Astrocyte of the cerebellum (primary cell): ENCODE data around the gene TUSC7.

ENCODE experiments used
- DNase-seq: peaks from one replicate; pipeline ENCODE4 v3.0.0-alpha.2; 2011; ENCODE audit warnings: low read depth
- H3K4me3 ChIP-seq: 2 replicates; pipeline ENCODE4 v1.5.1; 2011; ENCODE audit warnings: mild to moderate bottlenecking, low read depth, low read length, moderate library complexity
- in situ Hi-C: cut with HindIII; loops from 2 replicates; pipeline ENCODE4 v1.10.0; 2017; ENCODE audit warnings: low sequenced_read_pairs
- TF ChIP-seq, protein P1 (sequence below): IDR thresholded peaks from 2 replicates; pipeline ENCODE4 v1.5.1; 2012; ENCODE audit warnings: low read length, low read depth, moderate library complexity, mild to moderate bottlenecking; ENCODE audit errors: missing control alignments

TUSC7 gene

DNA sequence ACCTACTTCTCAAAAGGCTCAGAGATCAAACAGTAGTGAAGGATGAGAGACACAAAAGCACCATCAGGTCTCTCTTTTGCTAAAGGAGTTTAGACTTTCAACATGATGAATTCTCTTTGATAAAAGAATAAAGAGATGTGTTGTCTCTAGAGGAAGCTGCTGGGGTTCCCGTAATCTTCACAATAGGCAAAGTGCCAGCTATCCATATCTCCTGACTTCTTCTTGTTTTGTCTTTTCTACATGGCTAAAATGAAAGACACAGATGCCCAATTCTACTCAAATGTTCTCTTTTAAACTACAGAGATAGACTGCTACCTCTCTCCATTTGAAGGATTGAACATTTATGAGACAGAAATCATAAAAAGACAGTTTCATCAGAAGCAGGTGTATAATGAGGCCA lies 38.4 kb upstream of the TUSC7 start:
- DNase-seq = no peak
- TF ChIP-seq, protein P1, sequence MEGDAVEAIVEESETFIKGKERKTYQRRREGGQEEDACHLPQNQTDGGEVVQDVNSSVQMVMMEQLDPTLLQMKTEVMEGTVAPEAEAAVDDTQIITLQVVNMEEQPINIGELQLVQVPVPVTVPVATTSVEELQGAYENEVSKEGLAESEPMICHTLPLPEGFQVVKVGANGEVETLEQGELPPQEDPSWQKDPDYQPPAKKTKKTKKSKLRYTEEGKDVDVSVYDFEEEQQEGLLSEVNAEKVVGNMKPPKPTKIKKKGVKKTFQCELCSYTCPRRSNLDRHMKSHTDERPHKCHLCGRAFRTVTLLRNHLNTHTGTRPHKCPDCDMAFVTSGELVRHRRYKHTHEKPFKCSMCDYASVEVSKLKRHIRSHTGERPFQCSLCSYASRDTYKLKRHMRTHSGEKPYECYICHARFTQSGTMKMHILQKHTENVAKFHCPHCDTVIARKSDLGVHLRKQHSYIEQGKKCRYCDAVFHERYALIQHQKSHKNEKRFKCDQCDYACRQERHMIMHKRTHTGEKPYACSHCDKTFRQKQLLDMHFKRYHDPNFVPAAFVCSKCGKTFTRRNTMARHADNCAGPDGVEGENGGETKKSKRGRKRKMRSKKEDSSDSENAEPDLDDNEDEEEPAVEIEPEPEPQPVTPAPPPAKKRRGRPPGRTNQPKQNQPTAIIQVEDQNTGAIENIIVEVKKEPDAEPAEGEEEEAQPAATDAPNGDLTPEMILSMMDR = no peak
- no peak overlapping the region for H3K4me3 ChIP-seq
- in situ Hi-C loops = loop anchor here (25.0 kb wide), 1 partner anchor 91 kb away; no protein-coding TSS in a partner anchor

DNA sequence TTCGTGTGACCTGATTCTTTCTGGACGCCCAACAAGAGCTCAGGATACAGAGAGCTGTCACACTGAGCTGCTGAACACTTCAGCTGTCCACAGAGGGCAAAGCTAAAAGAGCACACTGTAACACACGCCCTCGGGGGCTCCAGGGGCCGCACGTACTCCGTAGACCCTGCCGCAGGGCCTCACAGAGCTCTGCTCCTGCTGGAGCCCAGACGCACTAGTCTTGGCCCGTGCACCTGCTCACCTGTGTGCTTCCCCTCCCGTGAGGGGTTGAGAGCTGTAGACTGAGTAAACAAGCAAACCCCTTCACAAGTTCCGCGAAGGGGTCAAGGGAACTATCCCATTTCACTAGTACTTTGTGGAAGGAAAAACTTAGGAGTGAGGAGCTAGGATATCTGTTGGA lies 30.7 kb upstream of the TUSC7 start:
- DNase-seq = no peak
- TF ChIP-seq, protein P1 = no peak
- H3K4me3 ChIP-seq = no peak overlapping the region
- in situ Hi-C loops = no loop called here

DNA sequence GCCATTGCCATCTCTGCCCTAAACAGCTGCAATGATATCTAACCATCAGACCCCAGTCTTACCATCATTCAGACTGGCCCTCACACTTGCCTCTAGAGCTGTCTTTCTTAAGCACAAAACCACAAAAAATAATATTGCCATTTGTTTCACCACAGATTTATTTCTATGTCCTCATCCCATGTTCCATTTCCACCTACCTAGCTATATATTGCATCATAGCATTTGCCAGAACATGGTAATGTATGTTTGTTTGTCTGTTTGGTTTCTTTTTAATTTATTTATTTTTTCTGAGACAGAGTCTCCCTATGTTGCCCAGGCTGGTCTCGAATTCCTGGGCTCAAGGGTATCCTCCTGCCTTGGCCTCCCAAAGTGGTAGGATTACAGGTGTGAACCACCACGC lies 18.5 kb upstream of the TUSC7 start:
- no peak for DNase-seq
- TF ChIP-seq, protein P1 = no peak
- in situ Hi-C loops = no loop called here
- no peak overlapping the region for H3K4me3 ChIP-seq

DNA sequence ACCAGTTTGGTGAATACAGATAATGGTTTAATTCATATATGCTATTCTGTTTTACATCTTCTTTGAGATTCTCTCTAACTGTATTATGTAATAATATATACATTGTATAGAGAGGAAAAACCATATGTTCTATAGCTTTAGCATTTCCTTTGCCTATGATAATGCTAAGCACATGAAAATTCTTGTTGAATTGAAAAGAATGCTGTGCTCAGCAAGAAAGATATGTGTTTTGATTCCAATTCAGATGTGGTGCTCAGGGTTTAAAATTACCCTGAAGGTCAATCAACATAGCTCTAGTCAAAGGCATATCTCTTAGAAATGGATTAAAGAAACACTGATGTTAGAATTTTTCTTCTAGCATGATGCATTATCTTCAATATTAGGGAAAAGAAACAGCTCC lies 8.5 kb upstream of the TUSC7 start:
- no peak overlapping the region for H3K4me3 ChIP-seq
- TF ChIP-seq, protein P1 = no peak
- in situ Hi-C loops = no loop called here
- no peak for DNase-seq

DNA sequence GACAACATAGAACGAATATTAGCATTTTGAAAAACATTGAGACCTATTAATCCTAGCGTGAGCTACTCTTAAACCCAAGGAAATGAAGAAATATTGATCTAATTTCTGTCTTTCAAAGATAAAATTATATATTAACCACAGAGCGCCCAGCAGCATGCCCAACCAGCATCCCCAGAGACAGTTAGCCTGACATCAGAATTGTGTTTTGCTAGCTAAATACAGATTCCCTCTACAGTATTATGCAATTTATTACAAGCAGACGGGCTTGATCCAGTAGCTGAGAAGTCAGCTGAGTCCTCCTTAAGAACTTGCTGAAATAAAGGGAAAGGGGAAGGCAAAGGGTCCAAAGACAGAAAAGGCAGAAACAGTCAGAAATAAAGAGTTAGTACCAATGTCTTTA lies 7.2 kb upstream of the TUSC7 start:
- TF ChIP-seq, protein P1 = no peak

DNA sequence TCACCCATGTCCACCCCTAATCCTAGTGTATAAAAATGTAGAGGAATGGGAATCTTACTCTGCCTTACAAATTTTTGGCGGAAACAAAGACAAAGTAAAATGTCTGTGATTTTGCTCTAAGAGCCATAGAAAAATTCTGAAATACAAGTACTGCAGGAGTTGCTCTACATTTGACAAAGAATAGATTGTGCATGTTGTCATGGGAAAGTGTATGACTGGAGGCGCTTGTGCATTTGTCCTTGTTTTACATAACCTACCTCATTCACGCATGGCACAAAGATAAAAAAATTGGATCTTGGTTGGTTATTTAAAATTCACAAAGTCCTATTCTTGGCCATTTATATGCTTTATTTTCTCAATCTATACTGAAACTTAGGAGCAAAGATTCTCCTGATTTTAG lies 2.0 kb upstream of the TUSC7 start:
- no peak overlapping the region for H3K4me3 ChIP-seq
- in situ Hi-C loops = no loop called here
- TF ChIP-seq, protein P1 = no peak
- no peak for DNase-seq

More for the DNA sequence above, 7.2 kb upstream of the TUSC7 start:
- no peak for DNase-seq
- H3K4me3 ChIP-seq = no peak overlapping the region
- in situ Hi-C loops = no loop called here

DNA sequence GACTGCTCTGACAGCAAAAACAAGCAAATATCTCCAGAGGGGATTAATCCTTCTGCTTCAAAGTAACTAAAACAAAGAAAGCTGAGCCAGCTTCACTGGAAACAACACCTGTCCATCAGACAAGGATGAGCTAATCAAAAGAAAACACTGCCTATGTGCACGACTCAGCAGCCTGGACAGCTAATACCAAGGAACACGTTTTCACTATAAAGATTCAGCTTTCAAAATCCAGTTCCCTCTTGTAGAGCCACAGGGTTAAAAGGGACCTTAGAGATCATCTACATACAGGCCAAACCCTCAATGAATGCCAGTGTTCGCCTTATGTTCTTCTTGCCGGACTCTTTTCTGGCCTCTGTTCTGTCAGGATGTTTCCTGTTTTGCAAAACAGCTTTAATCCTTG lies 6.9 kb downstream of the TUSC7 start:
- TF ChIP-seq, protein P1 = no peak

More for the DNA sequence above, 6.9 kb downstream of the TUSC7 start:
- DNase-seq = no peak
- H3K4me3 ChIP-seq = no peak overlapping the region
- in situ Hi-C loops = no loop called here
